ENCODE results near the gene NPAS3. TPM values are rescaled to one million over a fixed set of nuclear protein-coding genes. Genes with fewer than 3 reads are reported as not detected.

Gene NPAS3
- total RNA-seq, 1 donor from 2014 or later: 2.4 TPM

DNA sequence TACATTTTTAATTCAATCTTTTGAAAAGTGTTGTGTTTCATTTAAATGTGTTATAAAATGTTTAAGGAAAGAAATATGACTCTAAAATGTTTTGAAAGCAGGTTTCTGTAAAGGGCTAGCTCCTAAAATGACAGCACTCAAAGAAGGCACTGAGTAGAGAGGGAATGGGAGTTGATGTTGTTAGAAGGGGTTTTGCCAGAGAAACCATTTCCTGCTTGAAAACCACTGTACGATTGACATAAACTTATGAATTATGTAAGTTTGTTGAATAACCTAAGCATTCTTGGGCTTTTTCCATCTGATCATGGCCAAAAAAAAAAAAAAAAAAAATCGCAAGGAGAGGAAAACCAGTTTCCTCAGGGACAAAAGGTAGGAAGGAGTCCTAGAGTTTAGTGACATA is 778.2 kb downstream of the NPAS3 start:
- Mint-ChIP-seq H3K4me1 (ENCODE audit: unreplicated experiment) (peaks cover 30% of the 10 kb centered on the region), H3K4me3 (ENCODE audit: unreplicated experiment) (no peak overlapping the region), H3K9me3 (ENCODE audit: unreplicated experiment) (peaks cover 4% of the 10 kb centered on the region), H3K27me3 (ENCODE audit: unreplicated experiment) (no peaks in the 10 kb centered on the region), H3K27ac (ENCODE audit: unreplicated experiment) (peak overlapping the region; percentile 49), H3K36me3 (ENCODE audit: unreplicated experiment) (no peaks in the 10 kb centered on the region)
- TF ChIP-seq, protein P1, sequence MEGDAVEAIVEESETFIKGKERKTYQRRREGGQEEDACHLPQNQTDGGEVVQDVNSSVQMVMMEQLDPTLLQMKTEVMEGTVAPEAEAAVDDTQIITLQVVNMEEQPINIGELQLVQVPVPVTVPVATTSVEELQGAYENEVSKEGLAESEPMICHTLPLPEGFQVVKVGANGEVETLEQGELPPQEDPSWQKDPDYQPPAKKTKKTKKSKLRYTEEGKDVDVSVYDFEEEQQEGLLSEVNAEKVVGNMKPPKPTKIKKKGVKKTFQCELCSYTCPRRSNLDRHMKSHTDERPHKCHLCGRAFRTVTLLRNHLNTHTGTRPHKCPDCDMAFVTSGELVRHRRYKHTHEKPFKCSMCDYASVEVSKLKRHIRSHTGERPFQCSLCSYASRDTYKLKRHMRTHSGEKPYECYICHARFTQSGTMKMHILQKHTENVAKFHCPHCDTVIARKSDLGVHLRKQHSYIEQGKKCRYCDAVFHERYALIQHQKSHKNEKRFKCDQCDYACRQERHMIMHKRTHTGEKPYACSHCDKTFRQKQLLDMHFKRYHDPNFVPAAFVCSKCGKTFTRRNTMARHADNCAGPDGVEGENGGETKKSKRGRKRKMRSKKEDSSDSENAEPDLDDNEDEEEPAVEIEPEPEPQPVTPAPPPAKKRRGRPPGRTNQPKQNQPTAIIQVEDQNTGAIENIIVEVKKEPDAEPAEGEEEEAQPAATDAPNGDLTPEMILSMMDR (IDR thresholded peaks at IDR 0.05): no peak
- DNase-seq (ENCODE audit: extremely low spot score, unreplicated experiment): no peak

DNA sequence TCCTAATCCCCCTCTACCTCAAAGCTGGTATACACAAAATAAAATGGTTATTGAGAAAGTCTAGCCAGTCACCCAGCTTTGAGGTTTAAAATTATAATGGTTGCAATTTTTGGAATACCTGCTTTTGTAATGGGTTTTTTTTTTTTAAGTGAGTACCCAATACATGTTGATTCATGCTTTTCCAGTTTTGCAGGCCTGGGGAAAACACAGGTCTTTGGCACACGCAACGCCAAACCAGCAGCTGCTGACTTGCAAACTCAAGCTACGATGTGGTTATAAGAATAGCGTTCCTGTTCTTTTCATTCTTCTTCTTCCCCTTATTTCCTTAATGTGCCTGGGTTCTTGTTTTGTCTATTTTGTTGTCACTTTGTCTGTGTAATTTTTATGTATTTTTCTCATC is 779.2 kb downstream of the NPAS3 start:
- Mint-ChIP-seq H3K4me1 (ENCODE audit: unreplicated experiment) (peaks cover 30% of the 10 kb centered on the region), H3K27me3 (ENCODE audit: unreplicated experiment) (no peaks in the 10 kb centered on the region), H3K27ac (ENCODE audit: unreplicated experiment) (no peak overlapping the region), H3K9me3 (ENCODE audit: unreplicated experiment) (peaks cover 4% of the 10 kb centered on the region), H3K36me3 (ENCODE audit: unreplicated experiment) (no peaks in the 10 kb centered on the region), H3K4me3 (ENCODE audit: unreplicated experiment) (no peak overlapping the region)
- TF ChIP-seq, protein P1 (IDR thresholded peaks at IDR 0.05): no peak
- DNase-seq (ENCODE audit: extremely low spot score, unreplicated experiment): no peak

DNA sequence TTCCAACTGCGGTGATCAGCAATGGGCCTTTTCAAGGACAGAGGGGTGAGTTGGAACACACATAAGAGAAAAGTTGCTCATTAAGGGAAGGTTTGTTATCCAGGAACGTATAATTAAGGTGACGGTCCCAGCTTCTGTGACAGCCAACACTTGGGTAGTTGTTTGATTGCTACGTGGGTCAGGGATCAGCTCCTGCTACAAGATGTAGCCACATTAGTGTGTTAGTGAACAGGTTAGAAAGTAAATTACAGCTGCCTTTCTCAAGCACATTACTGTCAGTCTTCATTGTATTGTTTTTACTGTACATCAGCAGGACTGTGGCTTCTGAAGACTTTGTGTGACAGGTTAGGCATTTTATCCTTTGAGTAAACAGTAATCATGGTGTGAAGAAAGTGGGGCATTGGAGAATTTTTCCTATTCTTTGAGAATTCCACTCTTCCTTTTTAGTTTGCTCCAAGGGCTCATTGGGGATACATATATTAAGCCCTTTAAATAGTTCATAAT is 781.7 kb downstream of the NPAS3 start:
- TF ChIP-seq, protein P1 (IDR thresholded peaks at IDR 0.05): no peak
- H3K36me3 Mint-ChIP-seq (ENCODE audit: unreplicated experiment): no peaks in the 10 kb centered on the region

DNA sequence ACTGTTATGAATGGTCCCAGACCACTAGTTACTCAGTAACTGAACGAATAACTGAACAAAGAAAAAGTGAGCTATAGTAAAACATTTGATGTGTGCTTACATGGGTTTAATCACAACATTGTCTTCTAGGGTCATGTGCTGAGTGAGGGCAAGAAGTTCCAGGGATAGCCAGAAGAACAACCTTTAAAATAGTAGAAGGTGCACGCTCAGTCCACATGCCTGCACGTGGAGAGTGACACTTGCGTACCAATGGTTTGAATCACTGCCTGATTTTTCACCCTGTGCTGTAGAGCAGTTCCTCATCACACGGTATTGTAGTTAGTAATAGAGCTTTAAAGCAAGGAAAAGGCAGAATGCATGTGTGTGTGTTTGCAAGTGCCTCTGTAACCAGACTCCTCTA is 788.0 kb downstream of the NPAS3 start:
- TF ChIP-seq, protein P1 (IDR thresholded peaks at IDR 0.05): no peak
- Mint-ChIP-seq H3K27ac (ENCODE audit: unreplicated experiment) (no peak overlapping the region), H3K27me3 (ENCODE audit: unreplicated experiment) (no peaks in the 10 kb centered on the region), H3K36me3 (ENCODE audit: unreplicated experiment) (no peaks in the 10 kb centered on the region), H3K4me1 (ENCODE audit: unreplicated experiment) (peaks cover 22% of the 10 kb centered on the region), H3K9me3 (ENCODE audit: unreplicated experiment) (no peaks in the 10 kb centered on the region), H3K4me3 (ENCODE audit: unreplicated experiment) (no peak overlapping the region)
- no peak for DNase-seq (ENCODE audit: extremely low spot score, unreplicated experiment)

More for the DNA sequence above, 781.7 kb downstream of the NPAS3 start:
- Mint-ChIP-seq H3K4me3 (ENCODE audit: unreplicated experiment) (no peak overlapping the region), H3K27me3 (ENCODE audit: unreplicated experiment) (no peaks in the 10 kb centered on the region), H3K27ac (ENCODE audit: unreplicated experiment) (no peak overlapping the region), H3K4me1 (ENCODE audit: unreplicated experiment) (peaks cover 19% of the 10 kb centered on the region), H3K9me3 (ENCODE audit: unreplicated experiment) (no peaks in the 10 kb centered on the region)
- no peak for DNase-seq (ENCODE audit: extremely low spot score, unreplicated experiment)

DNA sequence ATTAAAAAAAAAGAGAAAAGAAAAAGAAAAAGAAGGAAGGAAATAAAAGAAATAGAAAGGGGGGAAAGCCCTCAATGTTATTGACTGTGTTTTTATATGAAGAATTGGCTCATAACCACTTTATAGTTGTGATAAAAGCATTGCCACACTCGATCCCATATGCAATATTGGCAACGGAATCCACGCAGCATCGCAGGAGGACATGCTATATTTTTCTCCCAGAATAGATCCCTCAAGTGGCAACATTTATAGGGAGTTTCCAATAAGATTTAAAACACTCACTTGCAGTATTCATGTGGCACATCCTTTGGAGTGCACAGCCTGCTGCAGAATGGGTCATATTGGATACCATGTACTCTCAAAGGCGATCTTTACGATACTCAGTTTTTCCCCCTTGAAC is 788.9 kb downstream of the NPAS3 start:
- Mint-ChIP-seq H3K27me3 (ENCODE audit: unreplicated experiment) (no peaks in the 10 kb centered on the region), H3K4me1 (ENCODE audit: unreplicated experiment) (peaks cover 22% of the 10 kb centered on the region), H3K27ac (ENCODE audit: unreplicated experiment) (no peak overlapping the region), H3K4me3 (ENCODE audit: unreplicated experiment) (no peak overlapping the region), H3K36me3 (ENCODE audit: unreplicated experiment) (no peaks in the 10 kb centered on the region), H3K9me3 (ENCODE audit: unreplicated experiment) (no peaks in the 10 kb centered on the region)
- TF ChIP-seq, protein P1 (IDR thresholded peaks at IDR 0.05): no peak
- no peak for DNase-seq (ENCODE audit: extremely low spot score, unreplicated experiment)
